ENCODE results near the gene MYH16. TPM values are rescaled to one million over a fixed set of nuclear protein-coding genes. Genes with fewer than 3 reads are reported as not detected.
"Not testable (repeated sequence)": the region's sequence is repeated elsewhere in the genome, so short reads cannot be mapped to it uniquely, and the experiment has no call there.

Gene MYH16
- total RNA-seq, 2 experiments from 2014 or later = not detected

DNA sequence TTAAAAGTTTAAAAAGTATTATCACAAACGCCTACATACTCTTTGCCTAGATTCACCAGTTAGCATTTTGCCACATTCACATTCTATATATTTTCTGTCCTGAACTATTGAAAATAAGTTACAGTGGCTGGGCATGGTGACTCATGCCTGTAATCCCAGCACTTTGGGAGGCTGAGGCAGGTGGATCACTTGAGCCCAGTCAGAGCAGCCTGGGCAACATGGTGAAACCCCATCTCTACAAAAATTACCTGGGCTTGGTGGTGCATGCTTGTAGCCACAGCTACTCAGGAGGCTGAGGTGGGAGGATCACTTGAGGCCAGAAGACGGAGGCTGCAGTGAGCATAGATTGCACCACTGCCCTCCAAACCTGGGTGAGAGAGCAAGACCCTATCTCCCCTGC lies 58.4 kb downstream of the MYH16 start:
- H3K9me3 Mint-ChIP-seq = no peaks in the 10 kb centered on the region
- TF ChIP-seq, protein P1, sequence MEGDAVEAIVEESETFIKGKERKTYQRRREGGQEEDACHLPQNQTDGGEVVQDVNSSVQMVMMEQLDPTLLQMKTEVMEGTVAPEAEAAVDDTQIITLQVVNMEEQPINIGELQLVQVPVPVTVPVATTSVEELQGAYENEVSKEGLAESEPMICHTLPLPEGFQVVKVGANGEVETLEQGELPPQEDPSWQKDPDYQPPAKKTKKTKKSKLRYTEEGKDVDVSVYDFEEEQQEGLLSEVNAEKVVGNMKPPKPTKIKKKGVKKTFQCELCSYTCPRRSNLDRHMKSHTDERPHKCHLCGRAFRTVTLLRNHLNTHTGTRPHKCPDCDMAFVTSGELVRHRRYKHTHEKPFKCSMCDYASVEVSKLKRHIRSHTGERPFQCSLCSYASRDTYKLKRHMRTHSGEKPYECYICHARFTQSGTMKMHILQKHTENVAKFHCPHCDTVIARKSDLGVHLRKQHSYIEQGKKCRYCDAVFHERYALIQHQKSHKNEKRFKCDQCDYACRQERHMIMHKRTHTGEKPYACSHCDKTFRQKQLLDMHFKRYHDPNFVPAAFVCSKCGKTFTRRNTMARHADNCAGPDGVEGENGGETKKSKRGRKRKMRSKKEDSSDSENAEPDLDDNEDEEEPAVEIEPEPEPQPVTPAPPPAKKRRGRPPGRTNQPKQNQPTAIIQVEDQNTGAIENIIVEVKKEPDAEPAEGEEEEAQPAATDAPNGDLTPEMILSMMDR (IDR thresholded peaks at IDR 0.05) = no peak
- peak; percentile 37 for DNase-seq
- ATAC-seq = peak; percentile 49
- POLR2A ChIA-PET = interaction anchor here (0.7 to 6.1 kb wide), 3 partner anchors 45 to 239 kb away, joined by 3 to 21 read pairs (median 3); partner anchors contain the start of gene ARPC1B
- intact Hi-C loops (cut with micrococcal nuclease) = no loop called here
- peak overlapping the region; percentile 20 for H3K4me3 Mint-ChIP-seq
- H3K27me3 Mint-ChIP-seq = no peaks in the 10 kb centered on the region
- CTCF ChIA-PET = no interaction called here
- H3K36me3 Mint-ChIP-seq (ENCODE audit: low read depth) = peaks cover 44% of the 10 kb centered on the region
- peaks cover 56% of the 10 kb centered on the region for H3K4me1 Mint-ChIP-seq (ENCODE audit: low read depth)
- H3K27ac Mint-ChIP-seq = peak overlapping the region; percentile 91

DNA sequence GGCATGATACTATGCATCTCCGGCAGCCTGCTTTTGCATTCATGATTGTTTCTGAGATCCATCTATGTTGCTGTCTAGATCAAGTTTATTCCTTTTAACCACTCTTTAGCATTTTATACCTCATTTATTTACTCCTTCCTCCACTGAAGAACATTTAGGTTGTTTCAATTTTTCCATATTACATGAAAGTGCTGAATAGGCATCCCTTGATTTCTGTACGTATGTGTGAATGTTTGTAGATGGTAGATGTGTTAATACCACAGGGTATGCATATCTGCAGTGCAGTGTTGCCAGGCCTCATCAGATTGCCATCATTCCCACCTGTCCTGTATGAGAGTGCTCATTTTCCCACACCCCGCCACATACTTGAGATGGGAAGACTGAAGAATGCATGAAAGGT lies 67.0 kb downstream of the MYH16 start:
- Mint-ChIP-seq H3K4me1 (ENCODE audit: low read depth) (peaks cover 6% of the 10 kb centered on the region), H3K36me3 (ENCODE audit: low read depth) (peaks cover 50% of the 10 kb centered on the region), H3K4me3 (no peak overlapping the region), H3K9me3 (no peaks in the 10 kb centered on the region), H3K27ac (peak overlapping the region; percentile 12), H3K27me3 (no peaks in the 10 kb centered on the region)
- POLR2A ChIA-PET = no interaction called here
- CTCF ChIA-PET = interaction anchor here (1.2 kb wide), 1 partner anchor 26 kb away, joined by 3 read pairs; no protein-coding TSS in a partner anchor
- DNase-seq (no peak), ATAC-seq (no peak)
- TF ChIP-seq, protein P1 (IDR thresholded peaks at IDR 0.05) = no peak
- intact Hi-C loops (cut with micrococcal nuclease) = no loop called here

DNA sequence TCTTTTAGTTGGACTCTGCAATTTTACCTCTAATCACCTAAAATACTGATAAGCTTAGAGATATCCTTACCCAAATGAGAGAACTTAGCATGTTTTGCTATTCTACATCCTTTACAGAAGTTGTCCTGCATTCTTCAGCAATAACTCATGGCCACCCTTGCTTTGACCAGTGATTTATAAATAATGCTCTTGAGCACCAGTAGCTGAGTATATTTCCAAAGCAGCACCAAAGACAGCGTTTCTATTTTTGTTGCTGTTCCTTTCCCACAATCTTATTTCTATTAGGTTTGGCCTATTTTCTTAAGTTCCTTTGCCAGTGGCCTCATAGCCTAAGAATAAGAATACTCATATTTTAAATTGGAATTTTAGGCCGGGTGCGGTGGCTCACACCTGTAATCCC lies 68.0 kb downstream of the MYH16 start:
- TF ChIP-seq, protein P1 (IDR thresholded peaks at IDR 0.05) = no peak
- no peaks in the 10 kb centered on the region for H3K9me3 Mint-ChIP-seq
- ChIA-PET CTCF (no interaction called here), POLR2A (interaction anchor here (1.4 kb wide), 1 partner anchor 10 kb away, joined by 4 read pairs; no protein-coding TSS in a partner anchor)
- no peaks in the 10 kb centered on the region for H3K27me3 Mint-ChIP-seq
- peaks cover 4% of the 10 kb centered on the region for H3K4me1 Mint-ChIP-seq (ENCODE audit: low read depth)
- no peak for DNase-seq
- ATAC-seq = no peak
- H3K36me3 Mint-ChIP-seq (ENCODE audit: low read depth) = peaks cover 48% of the 10 kb centered on the region
- peak overlapping the region; percentile 20 for H3K27ac Mint-ChIP-seq
- H3K4me3 Mint-ChIP-seq = no peak overlapping the region
- intact Hi-C loops (cut with micrococcal nuclease) = no loop called here

DNA sequence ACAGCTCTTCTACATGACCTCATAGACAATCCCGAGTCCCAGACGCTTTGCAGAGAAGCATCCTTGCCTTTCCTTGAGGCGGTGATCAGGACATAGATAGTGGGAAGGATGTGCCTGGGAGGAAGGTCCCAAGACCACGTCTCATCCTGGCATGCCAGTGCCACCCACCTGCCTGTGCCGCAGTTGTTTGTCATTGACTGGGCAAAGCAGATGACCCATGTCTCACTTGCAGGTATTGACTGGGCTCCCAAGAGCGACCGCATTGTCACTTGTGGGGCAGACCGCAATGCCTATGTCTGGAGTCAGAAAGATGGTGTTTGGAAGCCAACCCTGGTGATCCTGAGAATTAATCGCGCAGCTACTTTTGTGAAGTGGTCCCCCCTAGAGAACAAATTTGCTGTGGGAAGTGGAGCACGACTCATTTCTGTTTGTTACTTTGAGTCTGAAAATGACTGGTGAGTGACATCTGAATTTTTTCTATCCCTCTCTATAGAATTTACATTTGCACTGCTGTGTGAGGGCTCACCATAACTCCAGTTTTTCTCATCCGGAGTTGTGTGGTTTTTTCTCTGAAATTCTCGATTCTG lies 71.5 kb downstream of the MYH16 start:
- H3K36me3 Mint-ChIP-seq (ENCODE audit: low read depth) = peaks cover 40% of the 10 kb centered on the region
- ChIA-PET POLR2A (no interaction called here), CTCF (no interaction called here)
- H3K27ac Mint-ChIP-seq = peak overlapping the region; percentile 16
- H3K4me3 Mint-ChIP-seq = no peak overlapping the region
- intact Hi-C loops (cut with micrococcal nuclease) = no loop called here
- TF ChIP-seq, protein P1 (IDR thresholded peaks at IDR 0.05) = no peak
- H3K27me3 Mint-ChIP-seq = no peaks in the 10 kb centered on the region
- DNase-seq (no peak), ATAC-seq (no peak)
- peaks cover 4% of the 10 kb centered on the region for H3K4me1 Mint-ChIP-seq (ENCODE audit: low read depth)
- no peaks in the 10 kb centered on the region for H3K9me3 Mint-ChIP-seq

DNA sequence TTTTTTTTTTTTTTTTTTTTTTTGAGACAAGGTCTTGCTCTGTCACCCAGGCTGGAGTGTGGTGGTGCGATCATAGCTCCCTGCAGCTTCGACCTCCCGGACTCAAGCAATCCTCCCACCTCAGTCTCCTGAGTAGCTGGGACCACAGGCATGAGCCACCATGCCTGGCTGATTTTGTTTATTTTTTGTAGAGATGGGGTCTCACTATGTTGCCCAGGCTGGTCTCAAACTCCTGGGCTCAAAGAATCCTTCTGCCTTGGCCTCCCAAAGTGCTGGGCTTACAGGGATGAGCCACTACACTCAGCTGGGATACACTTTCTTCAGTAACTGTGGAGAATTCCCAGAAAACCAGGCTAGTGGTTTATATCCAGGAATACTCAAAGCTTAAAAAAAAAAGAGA lies 78.0 kb downstream of the MYH16 start:
- CTCF ChIA-PET = interaction anchor here (1.5 kb wide), 1 partner anchor 15 kb away, joined by 3 read pairs; no protein-coding TSS in a partner anchor
- H3K36me3 Mint-ChIP-seq (ENCODE audit: low read depth) = peaks cover 35% of the 10 kb centered on the region
- DNase-seq; H3K27me3 Mint-ChIP-seq; intact Hi-C loops (cut with micrococcal nuclease); ATAC-seq; H3K4me1 Mint-ChIP-seq (ENCODE audit: low read depth); H3K4me3 Mint-ChIP-seq; H3K9me3 Mint-ChIP-seq: not testable (repeated sequence)
- POLR2A ChIA-PET = interaction anchor here (1.5 kb wide), 1 partner anchor 10 kb away, joined by 4 read pairs; no protein-coding TSS in a partner anchor
- peak overlapping the region; percentile 42 for H3K27ac Mint-ChIP-seq

Data from activated CD8-positive, alpha-beta T cell treated with anti-CD3 and anti-CD28 coated beads for 36 hours (primary cell).